ENCODE measurements around the gene RTL10.

DNA sequence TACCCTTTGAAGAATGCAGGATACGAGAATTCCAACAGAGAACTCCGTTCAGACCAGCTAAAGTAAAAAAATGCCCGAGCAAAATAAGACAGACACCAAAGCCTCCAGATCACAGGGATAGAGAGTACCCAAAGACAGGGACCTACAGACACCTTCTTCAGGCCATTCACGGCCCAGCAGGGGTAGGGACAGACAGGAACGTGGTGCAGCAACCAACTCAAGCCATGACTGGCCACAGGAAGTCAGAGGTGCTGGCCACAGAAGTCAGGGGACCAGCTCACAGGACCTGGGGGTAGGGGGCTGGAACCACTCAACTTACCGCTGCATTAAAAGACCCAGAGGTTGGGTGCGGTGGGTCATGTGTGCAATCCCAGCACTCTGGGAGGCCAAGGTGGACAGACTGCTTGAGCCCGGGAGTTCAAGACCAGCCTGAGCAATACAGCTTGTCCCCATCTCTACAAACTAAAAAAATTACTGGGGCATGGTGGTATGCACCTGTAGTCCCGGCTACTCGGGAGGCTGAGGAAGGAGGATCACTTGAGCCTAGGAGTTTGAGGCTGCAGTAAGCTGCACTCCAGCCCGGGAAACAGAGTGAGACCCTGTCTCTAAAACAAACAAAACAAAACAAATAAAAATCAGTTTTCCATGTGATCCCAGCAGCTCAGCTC, 47.0 kb upstream of the RTL10 start:
- TF ChIP-seq, protein P1, sequence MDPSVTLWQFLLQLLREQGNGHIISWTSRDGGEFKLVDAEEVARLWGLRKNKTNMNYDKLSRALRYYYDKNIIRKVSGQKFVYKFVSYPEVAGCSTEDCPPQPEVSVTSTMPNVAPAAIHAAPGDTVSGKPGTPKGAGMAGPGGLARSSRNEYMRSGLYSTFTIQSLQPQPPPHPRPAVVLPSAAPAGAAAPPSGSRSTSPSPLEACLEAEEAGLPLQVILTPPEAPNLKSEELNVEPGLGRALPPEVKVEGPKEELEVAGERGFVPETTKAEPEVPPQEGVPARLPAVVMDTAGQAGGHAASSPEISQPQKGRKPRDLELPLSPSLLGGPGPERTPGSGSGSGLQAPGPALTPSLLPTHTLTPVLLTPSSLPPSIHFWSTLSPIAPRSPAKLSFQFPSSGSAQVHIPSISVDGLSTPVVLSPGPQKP (IDR thresholded peaks at IDR 0.05; ENCODE audit: borderline replicate concordance, low read depth, low read length): no peak
- TF ChIP-seq RFX5 (IDR thresholded peaks at IDR 0.05; ENCODE audit: low read depth, low read length): no peak
- TF ChIP-seq USF2 (IDR thresholded peaks at IDR 0.05; ENCODE audit: low read depth, low read length): no peak
- TF ChIP-seq, protein P2, sequence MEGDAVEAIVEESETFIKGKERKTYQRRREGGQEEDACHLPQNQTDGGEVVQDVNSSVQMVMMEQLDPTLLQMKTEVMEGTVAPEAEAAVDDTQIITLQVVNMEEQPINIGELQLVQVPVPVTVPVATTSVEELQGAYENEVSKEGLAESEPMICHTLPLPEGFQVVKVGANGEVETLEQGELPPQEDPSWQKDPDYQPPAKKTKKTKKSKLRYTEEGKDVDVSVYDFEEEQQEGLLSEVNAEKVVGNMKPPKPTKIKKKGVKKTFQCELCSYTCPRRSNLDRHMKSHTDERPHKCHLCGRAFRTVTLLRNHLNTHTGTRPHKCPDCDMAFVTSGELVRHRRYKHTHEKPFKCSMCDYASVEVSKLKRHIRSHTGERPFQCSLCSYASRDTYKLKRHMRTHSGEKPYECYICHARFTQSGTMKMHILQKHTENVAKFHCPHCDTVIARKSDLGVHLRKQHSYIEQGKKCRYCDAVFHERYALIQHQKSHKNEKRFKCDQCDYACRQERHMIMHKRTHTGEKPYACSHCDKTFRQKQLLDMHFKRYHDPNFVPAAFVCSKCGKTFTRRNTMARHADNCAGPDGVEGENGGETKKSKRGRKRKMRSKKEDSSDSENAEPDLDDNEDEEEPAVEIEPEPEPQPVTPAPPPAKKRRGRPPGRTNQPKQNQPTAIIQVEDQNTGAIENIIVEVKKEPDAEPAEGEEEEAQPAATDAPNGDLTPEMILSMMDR (conservative IDR thresholded peaks at IDR 0.05; ENCODE audit: low read depth, low read length): no peak
- no peak for TF ChIP-seq POLR2A (IDR thresholded peaks at IDR 0.05; ENCODE audit: low read depth, low read length)
- TF ChIP-seq CHD1 (IDR thresholded peaks at IDR 0.05; ENCODE audit: low read depth, low read length): no peak
- no peak for TF ChIP-seq RCOR1 (IDR thresholded peaks at IDR 0.05; ENCODE audit: insufficient replicate concordance, low read length)
